Glomerular endothelial cell (primary cell): ENCODE data around the gene WASHC2C. TPM values are rescaled to one million over a fixed set of nuclear protein-coding genes. Genes with fewer than 3 reads are reported as not detected.
"Not testable (repeated sequence)": the region's sequence is repeated elsewhere in the genome, so short reads cannot be mapped to it uniquely, and the experiment has no call there.

Source experiments
- DNase-seq: peaks from one replicate; pipeline ENCODE4 v3.0.0-alpha.2; 2011; ENCODE audit warnings: low read depth, low spot score; ENCODE audit errors: extremely low read depth
- total RNA-seq: library from RNA; depleted of rRNA; stranded (reverse); fragments of >200 nt; gene quantifications from 2 replicates; pipeline ENCODE4 v1.2.3, GENCODE V29; 2015

The WASHC2C gene
- total RNA-seq, 1 donor from 2014 or later = 49.2 TPM

GRCh38 chr10:45768334-45768733 lies 41.3 kb downstream of the WASHC2C start:
- not testable (repeated sequence) for DNase-seq

GRCh38 chr10:45771757-45772461 lies 44.8 kb downstream of the WASHC2C start:
- DNase-seq = not testable (repeated sequence)

GRCh38 chr10:45786217-45786616 lies 59.2 kb downstream of the WASHC2C start:
- DNase-seq = not testable (repeated sequence)

GRCh38 chr10:45787212-45787741 lies 60.2 kb downstream of the WASHC2C start:
- DNase-seq = not testable (repeated sequence)

- not testable (repeated sequence) for DNase-seq
These were observed 62.9 kb downstream of the WASHC2C start for GRCh38 chr10:45789991-45790390.

GRCh38 chr10:45790694-45791426 lies 63.8 kb downstream of the WASHC2C start:
- DNase-seq = not testable (repeated sequence)

- not testable (repeated sequence) for DNase-seq
These were observed 67.7 kb downstream of the WASHC2C start for GRCh38 chr10:45794761-45795160.

- peak; percentile 22 for DNase-seq
These were observed 76.3 kb downstream of the WASHC2C start for GRCh38 chr10:45803060-45804010.

- not testable (repeated sequence) for DNase-seq
These were observed 77.9 kb downstream of the WASHC2C start for GRCh38 chr10:45804996-45805395.

GRCh38 chr10:45809837-45810236 lies 82.8 kb downstream of the WASHC2C start:
- DNase-seq = no peak

- no peak for DNase-seq
These were observed 84.0 kb downstream of the WASHC2C start for GRCh38 chr10:45811075-45811474.

GRCh38 chr10:45812959-45813358 lies 85.9 kb downstream of the WASHC2C start:
- not testable (repeated sequence) for DNase-seq

GRCh38 chr10:45814146-45814545 lies 87.1 kb downstream of the WASHC2C start:
- not testable (repeated sequence) for DNase-seq

- DNase-seq = no peak
These were observed 90.2 kb downstream of the WASHC2C start for GRCh38 chr10:45817130-45817859.

- DNase-seq = no peak
These were observed 90.8 kb downstream of the WASHC2C start for GRCh38 chr10:45817912-45818311.

- DNase-seq = no peak
These were observed 92.5 kb downstream of the WASHC2C start for GRCh38 chr10:45819552-45819951.

GRCh38 chr10:45820107-45820830 lies 93.2 kb downstream of the WASHC2C start:
- DNase-seq = not testable (repeated sequence)

GRCh38 chr10:45822918-45823317 lies 95.9 kb downstream of the WASHC2C start:
- DNase-seq = not testable (repeated sequence)
